Measurements from ENCODE around the gene GSN. TPM values are rescaled to one million over a fixed set of nuclear protein-coding genes. Genes with fewer than 3 reads are reported as not detected.

Gene GSN
- total RNA-seq, 1 experiment from 2014 or later = 21.9 TPM

DNA sequence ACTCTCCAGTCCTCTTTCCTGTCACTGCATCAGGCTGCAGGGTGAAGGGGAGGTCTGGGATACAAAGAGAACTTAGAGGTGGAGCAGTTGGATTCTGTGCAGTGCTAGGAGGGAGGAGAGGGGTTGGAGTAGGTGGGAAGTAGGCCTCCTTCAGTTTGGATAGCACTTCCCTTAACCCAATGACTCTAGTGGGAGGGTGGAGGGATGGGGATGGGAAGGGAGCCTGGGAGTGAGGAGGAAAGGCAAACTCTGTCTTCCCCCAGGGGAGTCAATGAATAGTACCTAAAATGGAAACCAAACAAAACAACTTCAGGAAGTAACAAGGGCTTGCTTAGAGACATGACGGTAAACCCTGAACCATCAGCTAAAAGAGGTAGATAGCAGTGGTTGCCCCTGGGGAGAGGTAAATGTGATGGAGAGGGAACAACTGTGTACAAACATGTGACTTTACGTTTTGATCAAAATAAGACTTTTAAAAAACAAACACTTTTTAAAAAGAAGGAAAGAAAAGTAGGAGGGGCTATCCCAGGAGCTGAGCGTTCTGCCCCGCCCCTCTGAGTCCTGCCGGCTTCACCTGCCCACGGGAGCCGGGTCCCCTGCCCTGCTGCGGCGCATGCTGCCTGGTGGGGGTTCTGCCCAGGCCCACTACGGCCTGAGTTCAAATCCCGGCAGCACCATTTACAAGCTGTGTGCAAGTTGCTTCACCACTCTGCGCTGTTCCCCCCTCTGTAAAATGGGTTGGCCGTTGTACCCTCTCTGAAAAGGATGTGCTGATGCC lies 30.9 kb downstream of the GSN start:
- Mint-ChIP-seq H3K27me3 (ENCODE audit: insufficient read depth, unreplicated experiment) (no peaks in the 10 kb centered on the region), H3K4me1 (ENCODE audit: insufficient read depth, unreplicated experiment) (peaks cover 12% of the 10 kb centered on the region), H3K4me3 (ENCODE audit: unreplicated experiment) (no peak overlapping the region), H3K36me3 (ENCODE audit: insufficient read depth, unreplicated experiment) (no peaks in the 10 kb centered on the region), H3K27ac (ENCODE audit: low read depth, unreplicated experiment) (no peak overlapping the region), H3K9me3 (ENCODE audit: unreplicated experiment) (no peaks in the 10 kb centered on the region)
- intact Hi-C loops (cut with micrococcal nuclease) = no loop called here
- ChIA-PET CTCF (interaction anchor here (0.6 to 2.0 kb wide), 6 partner anchors 11 to 94 kb away, joined by 3 to 11 read pairs (median 4); no protein-coding TSS in a partner anchor), POLR2A (interaction anchor here (0.9 to 1.4 kb wide), 2 partner anchors 11 to 12 kb away, joined by 3 read pairs; no protein-coding TSS in a partner anchor)
- BruUV-seq (replicated peaks) = no TSS peak
- DNase-seq (ENCODE audit: unreplicated experiment) = no peak
- TF ChIP-seq, protein P1, sequence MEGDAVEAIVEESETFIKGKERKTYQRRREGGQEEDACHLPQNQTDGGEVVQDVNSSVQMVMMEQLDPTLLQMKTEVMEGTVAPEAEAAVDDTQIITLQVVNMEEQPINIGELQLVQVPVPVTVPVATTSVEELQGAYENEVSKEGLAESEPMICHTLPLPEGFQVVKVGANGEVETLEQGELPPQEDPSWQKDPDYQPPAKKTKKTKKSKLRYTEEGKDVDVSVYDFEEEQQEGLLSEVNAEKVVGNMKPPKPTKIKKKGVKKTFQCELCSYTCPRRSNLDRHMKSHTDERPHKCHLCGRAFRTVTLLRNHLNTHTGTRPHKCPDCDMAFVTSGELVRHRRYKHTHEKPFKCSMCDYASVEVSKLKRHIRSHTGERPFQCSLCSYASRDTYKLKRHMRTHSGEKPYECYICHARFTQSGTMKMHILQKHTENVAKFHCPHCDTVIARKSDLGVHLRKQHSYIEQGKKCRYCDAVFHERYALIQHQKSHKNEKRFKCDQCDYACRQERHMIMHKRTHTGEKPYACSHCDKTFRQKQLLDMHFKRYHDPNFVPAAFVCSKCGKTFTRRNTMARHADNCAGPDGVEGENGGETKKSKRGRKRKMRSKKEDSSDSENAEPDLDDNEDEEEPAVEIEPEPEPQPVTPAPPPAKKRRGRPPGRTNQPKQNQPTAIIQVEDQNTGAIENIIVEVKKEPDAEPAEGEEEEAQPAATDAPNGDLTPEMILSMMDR (IDR thresholded peaks at IDR 0.05; ENCODE audit: unreplicated experiment) = no peak

DNA sequence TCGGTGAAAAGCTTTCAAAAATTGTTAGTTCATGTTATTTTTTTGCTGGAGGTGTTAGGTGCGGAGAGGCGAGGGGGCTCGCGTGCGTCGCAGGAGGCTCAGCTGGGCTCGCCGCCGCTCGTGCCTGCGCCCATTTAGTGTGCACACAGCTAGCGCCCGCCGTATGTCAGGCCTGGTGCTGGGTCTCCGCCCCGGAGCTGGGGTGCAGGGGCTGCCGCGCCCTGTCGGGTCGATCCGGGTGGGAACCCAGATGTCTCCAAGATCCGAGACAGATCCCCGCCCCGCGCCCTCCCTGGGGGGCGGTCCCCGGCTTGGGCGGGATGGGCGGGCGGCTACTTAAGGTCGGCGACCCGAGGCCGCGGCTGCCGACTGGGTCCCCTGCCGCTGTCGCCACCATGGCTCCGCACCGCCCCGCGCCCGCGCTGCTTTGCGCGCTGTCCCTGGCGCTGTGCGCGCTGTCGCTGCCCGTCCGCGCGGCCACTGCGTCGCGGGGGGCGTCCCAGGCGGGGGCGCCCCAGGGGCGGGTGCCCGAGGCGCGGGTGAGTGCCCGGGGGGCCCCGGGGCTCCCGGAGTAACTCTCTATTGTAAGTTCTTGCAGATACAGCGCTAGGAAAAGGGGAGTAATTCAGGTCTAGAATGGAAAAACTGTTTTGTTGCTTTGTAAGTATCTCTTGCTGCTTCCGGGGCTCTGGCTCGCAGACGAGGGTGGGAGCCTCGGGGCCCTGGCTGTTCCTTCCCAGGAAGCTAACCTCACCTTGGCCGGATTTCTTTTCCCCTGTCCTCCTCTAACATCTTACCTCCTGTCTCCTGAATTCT lies 31.7 kb downstream of the GSN start:
- no peak overlapping the region for H3K27ac Mint-ChIP-seq (ENCODE audit: low read depth, unreplicated experiment)
- intact Hi-C loops (cut with micrococcal nuclease) = no loop called here

DNA sequence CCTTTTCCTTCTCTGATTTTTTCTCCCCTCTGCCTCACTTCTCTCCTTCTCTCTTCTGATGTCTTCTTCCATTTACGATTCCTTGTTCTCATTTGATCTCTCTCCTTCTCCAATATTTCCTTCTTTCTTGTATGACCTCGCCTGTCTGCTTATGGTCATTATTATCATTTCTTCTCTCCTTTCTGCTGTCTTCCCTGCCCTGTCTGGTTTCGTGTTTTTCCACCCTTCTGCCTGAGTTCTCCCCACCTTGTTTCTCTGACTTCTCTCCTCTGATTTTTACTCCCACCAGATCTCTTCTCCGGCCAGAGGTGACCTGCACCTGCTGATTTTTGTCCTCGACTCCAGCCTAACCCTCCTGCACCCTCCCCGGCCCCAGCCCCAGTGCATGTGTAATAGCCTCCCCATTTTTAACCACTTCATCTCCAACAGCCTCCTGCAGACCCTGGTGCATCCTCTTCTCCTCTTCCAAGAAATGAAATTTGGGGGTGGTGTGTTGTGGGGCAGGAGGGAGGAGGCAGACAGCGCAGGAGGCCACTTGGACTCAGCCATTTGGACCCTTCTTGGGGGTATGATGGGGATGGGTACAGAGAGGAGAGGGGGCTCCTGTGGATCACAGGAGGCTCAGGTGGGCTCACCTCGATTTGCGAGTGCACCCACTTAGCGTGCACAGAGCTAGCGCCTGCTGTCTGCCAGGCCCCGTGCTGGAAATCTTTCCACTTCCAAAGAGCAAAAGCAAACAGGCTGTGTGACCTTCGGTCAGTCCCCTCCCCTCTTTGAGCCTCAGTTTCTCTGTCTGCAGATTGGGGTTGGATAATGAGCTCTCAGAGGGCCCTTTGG lies 32.5 kb downstream of the GSN start:
- H3K4me1 Mint-ChIP-seq (ENCODE audit: insufficient read depth, unreplicated experiment) = peaks cover 17% of the 10 kb centered on the region
- no peak overlapping the region for H3K27ac Mint-ChIP-seq (ENCODE audit: low read depth, unreplicated experiment)
- BruUV-seq (replicated peaks) = no TSS peak
- no peaks in the 10 kb centered on the region for H3K9me3 Mint-ChIP-seq (ENCODE audit: unreplicated experiment)
- CTCF ChIA-PET = interaction anchor here (0.6 to 1.0 kb wide), 4 partner anchors 78 to 89 kb away, joined by 3 read pairs; no protein-coding TSS in a partner anchor
- DNase-seq (ENCODE audit: unreplicated experiment) = no peak
- no peaks in the 10 kb centered on the region for H3K27me3 Mint-ChIP-seq (ENCODE audit: insufficient read depth, unreplicated experiment)
- no peaks in the 10 kb centered on the region for H3K36me3 Mint-ChIP-seq (ENCODE audit: insufficient read depth, unreplicated experiment)
- POLR2A ChIA-PET = no interaction called here
- intact Hi-C loops (cut with micrococcal nuclease) = no loop called here
- H3K4me3 Mint-ChIP-seq (ENCODE audit: unreplicated experiment) = no peak overlapping the region
- TF ChIP-seq, protein P1 (IDR thresholded peaks at IDR 0.05; ENCODE audit: unreplicated experiment) = no peak

More for the DNA sequence above, 31.7 kb downstream of the GSN start:
- peaks cover 17% of the 10 kb centered on the region for H3K4me1 Mint-ChIP-seq (ENCODE audit: insufficient read depth, unreplicated experiment)
- no peaks in the 10 kb centered on the region for H3K9me3 Mint-ChIP-seq (ENCODE audit: unreplicated experiment)
- H3K27me3 Mint-ChIP-seq (ENCODE audit: insufficient read depth, unreplicated experiment) = no peaks in the 10 kb centered on the region
- H3K36me3 Mint-ChIP-seq (ENCODE audit: insufficient read depth, unreplicated experiment) = no peaks in the 10 kb centered on the region
- ChIA-PET CTCF (interaction anchor here (0.6 to 1.7 kb wide), 5 partner anchors 12 to 95 kb away, joined by 3 to 6 read pairs (median 4); no protein-coding TSS in a partner anchor), POLR2A (interaction anchor here (0.9 kb wide), 1 partner anchor 10 kb away, joined by 3 read pairs; no protein-coding TSS in a partner anchor)
- no peak for DNase-seq (ENCODE audit: unreplicated experiment)
- H3K4me3 Mint-ChIP-seq (ENCODE audit: unreplicated experiment) = no peak overlapping the region
- TF ChIP-seq, protein P1 (IDR thresholded peaks at IDR 0.05; ENCODE audit: unreplicated experiment) = no peak
- BruUV-seq (replicated peaks) = no TSS peak

Data from MCF 10A (cell line).